D721Med (cell line): ENCODE results near the gene NNMT.

Experiments
- DNase-seq: peaks from one replicate; pipeline ENCODE4 v3.0.0; 2011; ENCODE audit warnings: low spot score; ENCODE audit not compliant: insufficient read length
- FAIRE-seq: peaks from 2 replicates; lab custom pipeline; 2011; peaks lifted over from hg19 to GRCh38; lab: Jason Lieb, UNC
- CTCF ChIP-seq: IDR thresholded peaks from 2 replicates; pipeline ENCODE4 v1.5.1; 2012; ENCODE audit warnings: mild to moderate bottlenecking, control low read depth; ENCODE audit not compliant: insufficient read depth; ENCODE audit errors: missing control alignments

NNMT gene

GRCh38 chr11:114272311-114272710 is 23.9 kb upstream of the NNMT start:
- no peak for FAIRE-seq
- TF ChIP-seq CTCF, result no peak
- DNase-seq, result no peak

- FAIRE-seq (no peak), DNase-seq (no peak)
These were observed 23.1 kb upstream of the NNMT start for GRCh38 chr11:114273071-114273470.

GRCh38 chr11:114273890-114274635 is 22.1 kb upstream of the NNMT start:
- no peak for FAIRE-seq
- no peak for TF ChIP-seq CTCF

More at GRCh38 chr11:114273071-114273470, 23.1 kb upstream of the NNMT start:
- no peak for TF ChIP-seq CTCF

GRCh38 chr11:114274637-114275036 is 21.6 kb upstream of the NNMT start:
- TF ChIP-seq CTCF, result no peak
- no peak for FAIRE-seq
- no peak for DNase-seq

More at GRCh38 chr11:114273890-114274635, 22.1 kb upstream of the NNMT start:
- no peak for DNase-seq

- TF ChIP-seq CTCF, result no peak
- no peak for FAIRE-seq
- no peak for DNase-seq
These were observed 20.9 kb upstream of the NNMT start for GRCh38 chr11:114275280-114275679.

GRCh38 chr11:114276077-114276476 is 20.1 kb upstream of the NNMT start:
- FAIRE-seq, result no peak

More at GRCh38 chr11:114276077-114276476, 20.1 kb upstream of the NNMT start:
- no peak for DNase-seq
- no peak for TF ChIP-seq CTCF
